Tibial nerve (tissue), 3 donors: ENCODE measurements around the gene DHFR.

Source experiments
- CTCF ChIP-seq, 5 experiments: fragments of 200-600 bp in 3 of 5; fragments of 450-650 bp in 2 of 5; sonication (generic) in 3 of 5; IDR thresholded peaks; one replicate each; pipeline ENCODE4 v1.5.1; 2016 to 2019; ENCODE audit warnings: antibody characterized with exemption in 5 of 5, mild to moderate bottlenecking in 3 of 5, moderate library complexity in 2 of 5
- POLR2A ChIP-seq, 2 donors: fragments of 450-650 bp; IDR thresholded peaks; one replicate each; pipeline ENCODE4 v1.6.1; 2017; ENCODE audit warnings: antibody characterized with exemption in 2 of 2, mild to moderate bottlenecking in 2 of 2, moderate library complexity in 2 of 2

GRCh38 chr5:80704221-80704620 lies 49.4 kb upstream of the DHFR start:
- no peak for TF ChIP-seq CTCF (IDR thresholded peaks at IDR 0.05)
- no peak for TF ChIP-seq POLR2A (IDR thresholded peaks at IDR 0.05)
